Loucy (cell line): ENCODE data around the gene PDGFRA.

Experiments used
- H2AFZ ChIP-seq: fragments of 200-600 bp; sonication (generic); 2 replicates; pipeline ENCODE4 v1.6.0; 2016; ENCODE audit warnings: antibody characterized with exemption, mild to moderate bottlenecking, low read length, moderate library complexity
- H3F3A ChIP-seq: fragments of 200-600 bp; 2 replicates; pipeline ENCODE4 v1.6.0; 2016; ENCODE audit warnings: antibody characterized with exemption, low read depth, mild to moderate bottlenecking
- H3K27me3 ChIP-seq: fragments of 200-600 bp; sonication (generic); 2 replicates; pipeline ENCODE4 v1.6.1; 2014; ENCODE audit warnings: low read length, mild to moderate bottlenecking; ENCODE audit not compliant: insufficient read depth, poor library complexity, severe bottlenecking
- H3K36me3 ChIP-seq: fragments of 200-600 bp; sonication (generic); 2 replicates; pipeline ENCODE4 v1.6.1; 2016; ENCODE audit warnings: low read length; ENCODE audit not compliant: insufficient read depth
- H3K4me1 ChIP-seq: fragments of 200-600 bp; sonication (generic); 2 replicates; pipeline ENCODE4 v1.5.1; 2014; ENCODE audit warnings: low read length, mild to moderate bottlenecking; ENCODE audit not compliant: insufficient read depth, poor library complexity, severe bottlenecking
- H3K4me2 ChIP-seq: fragments of 200-600 bp; sonication (generic); 2 replicates; pipeline ENCODE4 v1.6.0; 2014; ENCODE audit warnings: antibody characterized with exemption, low read length, low read depth, mild to moderate bottlenecking; ENCODE audit not compliant: poor library complexity, severe bottlenecking
- H3K4me3 ChIP-seq: fragments of 200-600 bp; sonication (generic); 2 replicates; pipeline ENCODE4 v1.5.1; 2014; ENCODE audit warnings: low read length, mild to moderate bottlenecking, mixed read lengths; ENCODE audit not compliant: poor library complexity, severe bottlenecking
- H3K79me2 ChIP-seq: fragments of 200-600 bp; sonication (generic); 2 replicates; pipeline ENCODE4 v1.6.1; 2014; ENCODE audit warnings: low read length; ENCODE audit not compliant: insufficient read depth
- H3K9ac ChIP-seq: fragments of 200-600 bp; sonication (generic); 2 replicates; pipeline ENCODE4 v1.6.0; 2014; ENCODE audit warnings: mild to moderate bottlenecking, low read depth, low read length, moderate library complexity; ENCODE audit not compliant: poor library complexity, severe bottlenecking
- H3K9me2 ChIP-seq: fragments of 200-600 bp; sonication (generic); replicated peaks from 2 replicates; pipeline ENCODE4 v1.6.1; 2016; ENCODE audit warnings: low read depth, low read length, mixed read lengths
- H3K9me3 ChIP-seq: fragments of 200-600 bp; sonication (generic); 2 replicates; pipeline ENCODE4 v1.6.1; 2014; ENCODE audit warnings: mild to moderate bottlenecking, antibody characterized with exemption, low read length, low read depth; ENCODE audit not compliant: insufficient read depth
- H4K20me1 ChIP-seq: fragments of 200-600 bp; sonication (generic); 2 replicates; pipeline ENCODE4 v1.6.0; 2014; ENCODE audit warnings: antibody characterized with exemption, low read length, mild to moderate bottlenecking; ENCODE audit not compliant: insufficient read depth, poor library complexity, severe bottlenecking
- CTCF ChIP-seq: fragments of 200-600 bp; sonication (generic); conservative IDR thresholded peaks from 2 replicates; pipeline ENCODE4 v1.5.1; 2014; ENCODE audit warnings: mild to moderate bottlenecking, antibody characterized with exemption, low read length
- EZH2phosphoT487 ChIP-seq: fragments of 200-600 bp; IDR thresholded peaks from 2 replicates; pipeline ENCODE4 v1.6.1; 2018; ENCODE audit warnings: antibody characterized with exemption, mild to moderate bottlenecking, moderate library complexity, borderline replicate concordance

PDGFRA gene

GRCh38 chr4:54228961-54229501 lies at the start of gene PDGFRA:
Gene PDGFRA (plus strand): TSS chr4:54229293. CDS start chr4:54258769, 29,476 bp downstream.
- TF ChIP-seq CTCF = no peak
- TF ChIP-seq EZH2phosphoT487 = no peak
- H3K9ac ChIP-seq = no peak within 1 kb of the TSS
- H4K20me1 ChIP-seq = no peaks in the 10 kb centered on the region
- H3K79me2 ChIP-seq = no peaks in the 10 kb centered on the region
- no peaks in the 10 kb centered on the region for H3F3A ChIP-seq
- H3K36me3 ChIP-seq = no peaks in the 10 kb centered on the region
- no peaks in the 10 kb centered on the region for H3K9me3 ChIP-seq
- H3K4me3 ChIP-seq = no peak within 1 kb of the TSS
- H3K27me3 ChIP-seq = no peaks in the 10 kb centered on the region
- no peaks in the 10 kb centered on the region for H3K9me2 ChIP-seq
- no peak within 1 kb of the TSS for H2AFZ ChIP-seq
- H3K4me2 ChIP-seq = no peak within 1 kb of the TSS
- H3K4me1 ChIP-seq = no peaks in the 10 kb centered on the region

- no peak overlapping the region for H3K4me2 ChIP-seq
- no peaks in the 10 kb centered on the region for H3F3A ChIP-seq
- no peaks in the 10 kb centered on the region for H3K4me1 ChIP-seq
- H3K9me3 ChIP-seq = no peaks in the 10 kb centered on the region
- no peak overlapping the region for H3K9ac ChIP-seq
- no peaks in the 10 kb centered on the region for H3K79me2 ChIP-seq
- H3K9me2 ChIP-seq = no peaks in the 10 kb centered on the region
- H3K4me3 ChIP-seq = no peak overlapping the region
- no peaks in the 10 kb centered on the region for H3K27me3 ChIP-seq
- no peaks in the 10 kb centered on the region for H3K36me3 ChIP-seq
- H4K20me1 ChIP-seq = no peaks in the 10 kb centered on the region
- no peak overlapping the region for H2AFZ ChIP-seq
- TF ChIP-seq EZH2phosphoT487 (no peak), CTCF (no peak)
Measured at GRCh38 chr4:54184581-54184980, 44.5 kb upstream of the PDGFRA start.

GRCh38 chr4:54185044-54185780 lies 43.9 kb upstream of the PDGFRA start:
- H3F3A ChIP-seq = no peaks in the 10 kb centered on the region
- no peak overlapping the region for H3K9ac ChIP-seq
- no peaks in the 10 kb centered on the region for H4K20me1 ChIP-seq
- peak overlapping the region; percentile 67; the same call in 1 of the 2 replicates for H2AFZ ChIP-seq
- no peaks in the 10 kb centered on the region for H3K4me1 ChIP-seq
- H3K9me2 ChIP-seq = no peaks in the 10 kb centered on the region
- TF ChIP-seq CTCF (no peak), EZH2phosphoT487 (no peak)
- no peak overlapping the region for H3K4me3 ChIP-seq
- H3K36me3 ChIP-seq = no peaks in the 10 kb centered on the region
- H3K79me2 ChIP-seq = no peaks in the 10 kb centered on the region
- no peaks in the 10 kb centered on the region for H3K27me3 ChIP-seq
- no peaks in the 10 kb centered on the region for H3K9me3 ChIP-seq
- no peak overlapping the region for H3K4me2 ChIP-seq
